ENCODE measurements around the gene ATF5. TPM values are rescaled to one million over a fixed set of nuclear protein-coding genes. Genes with fewer than 3 reads are reported as not detected.

ATF5 gene
- total and polyA plus RNA-seq, 2 of the 13 experiments (the other 11 are each of a cell fraction or from before 2014, with no cell fraction given) = 5.2 to 10.3 TPM

DNA sequence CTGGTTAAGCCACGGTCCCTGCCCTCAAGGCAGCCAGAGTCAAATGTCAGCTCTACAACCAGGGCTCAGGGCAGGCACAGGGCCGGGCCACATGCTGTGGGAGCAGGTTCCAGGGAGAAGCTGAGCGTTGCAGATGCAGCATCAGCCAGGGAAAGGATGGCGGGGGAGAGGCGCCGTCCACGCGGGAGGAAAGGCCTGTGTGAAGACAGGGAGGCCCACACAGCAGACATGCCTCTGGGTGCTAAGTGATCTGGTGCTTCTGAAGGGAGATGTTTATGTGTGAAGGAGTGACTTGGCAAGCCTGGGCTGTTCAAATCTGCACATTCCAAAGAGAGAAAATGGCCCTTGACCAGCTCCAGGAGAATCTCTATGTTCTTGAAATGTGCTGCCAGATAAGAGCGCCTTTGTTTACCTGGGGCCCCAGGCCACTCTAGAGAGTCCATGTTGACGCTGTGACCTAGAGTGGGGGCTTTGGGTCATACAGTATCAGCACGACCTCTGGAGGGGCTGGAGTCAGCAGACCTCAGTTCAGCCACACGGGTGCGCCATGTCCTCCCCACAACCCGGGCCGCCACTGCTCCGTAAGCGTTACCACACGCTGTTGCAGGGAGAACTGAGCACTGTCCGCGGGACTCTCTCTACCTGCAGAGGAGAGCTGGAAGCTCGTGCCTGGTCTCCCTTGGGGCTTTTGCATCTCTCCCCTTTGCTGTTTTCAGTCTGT is 15.9 kb upstream of the ATF5 start (continued):
- TF ChIP-seq TAF15 (IDR thresholded peaks at IDR 0.05; ENCODE audit: low read depth, low read length, poor library complexity, severe bottlenecking) (no peak), AGO2 (optimal IDR thresholded peaks at IDR 0.05; ENCODE audit: low read depth, low read length) (peak; percentile 51), SATB2 (CRISPR knock-in tag; IDR thresholded peaks at IDR 0.05) (no peak), ZFX (CRISPR knock-in tag; IDR thresholded peaks at IDR 0.05; ENCODE audit: low read depth) (0 out of 2 replicates have a peak, but pooled peaks have one; percentile 6), NFKBIZ (CRISPR knock-in tag; IDR thresholded peaks at IDR 0.05) (no peak), ZC3H4 (CRISPR knock-in tag; IDR thresholded peaks at IDR 0.05; ENCODE audit: borderline replicate concordance) (no peak), NFIB (CRISPR knock-in tag; IDR thresholded peaks at IDR 0.05; ENCODE audit: borderline replicate concordance) (no peak), NRL (CRISPR knock-in tag; IDR thresholded peaks at IDR 0.05; ENCODE audit: borderline replicate concordance) (no peak), ZNF382 (CRISPR knock-in tag; IDR thresholded peaks at IDR 0.05; ENCODE audit: borderline replicate concordance) (no peak), FOXP1 (IDR thresholded peaks at IDR 0.05) (no peak), FOXP1 (CRISPR knock-in tag; IDR thresholded peaks at IDR 0.05) (no peak; the same call in 1 of the 2 replicates), STAT5B (CRISPR knock-in tag; IDR thresholded peaks at IDR 0.05) (no peak), RARA (CRISPR knock-in tag; IDR thresholded peaks at IDR 0.05) (no peak), SETDB1 (CRISPR knock-in tag; IDR thresholded peaks at IDR 0.05; ENCODE audit: borderline replicate concordance) (no peak)
- TF ChIP-seq, protein P1, sequence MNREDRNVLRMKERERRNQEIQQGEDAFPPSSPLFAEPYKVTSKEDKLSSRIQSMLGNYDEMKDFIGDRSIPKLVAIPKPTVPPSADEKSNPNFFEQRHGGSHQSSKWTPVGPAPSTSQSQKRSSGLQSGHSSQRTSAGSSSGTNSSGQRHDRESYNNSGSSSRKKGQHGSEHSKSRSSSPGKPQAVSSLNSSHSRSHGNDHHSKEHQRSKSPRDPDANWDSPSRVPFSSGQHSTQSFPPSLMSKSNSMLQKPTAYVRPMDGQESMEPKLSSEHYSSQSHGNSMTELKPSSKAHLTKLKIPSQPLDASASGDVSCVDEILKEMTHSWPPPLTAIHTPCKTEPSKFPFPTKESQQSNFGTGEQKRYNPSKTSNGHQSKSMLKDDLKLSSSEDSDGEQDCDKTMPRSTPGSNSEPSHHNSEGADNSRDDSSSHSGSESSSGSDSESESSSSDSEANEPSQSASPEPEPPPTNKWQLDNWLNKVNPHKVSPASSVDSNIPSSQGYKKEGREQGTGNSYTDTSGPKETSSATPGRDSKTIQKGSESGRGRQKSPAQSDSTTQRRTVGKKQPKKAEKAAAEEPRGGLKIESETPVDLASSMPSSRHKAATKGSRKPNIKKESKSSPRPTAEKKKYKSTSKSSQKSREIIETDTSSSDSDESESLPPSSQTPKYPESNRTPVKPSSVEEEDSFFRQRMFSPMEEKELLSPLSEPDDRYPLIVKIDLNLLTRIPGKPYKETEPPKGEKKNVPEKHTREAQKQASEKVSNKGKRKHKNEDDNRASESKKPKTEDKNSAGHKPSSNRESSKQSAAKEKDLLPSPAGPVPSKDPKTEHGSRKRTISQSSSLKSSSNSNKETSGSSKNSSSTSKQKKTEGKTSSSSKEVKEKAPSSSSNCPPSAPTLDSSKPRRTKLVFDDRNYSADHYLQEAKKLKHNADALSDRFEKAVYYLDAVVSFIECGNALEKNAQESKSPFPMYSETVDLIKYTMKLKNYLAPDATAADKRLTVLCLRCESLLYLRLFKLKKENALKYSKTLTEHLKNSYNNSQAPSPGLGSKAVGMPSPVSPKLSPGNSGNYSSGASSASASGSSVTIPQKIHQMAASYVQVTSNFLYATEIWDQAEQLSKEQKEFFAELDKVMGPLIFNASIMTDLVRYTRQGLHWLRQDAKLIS (CRISPR knock-in tag; IDR thresholded peaks at IDR 0.05) = no peak
- TF ChIP-seq, protein P2, sequence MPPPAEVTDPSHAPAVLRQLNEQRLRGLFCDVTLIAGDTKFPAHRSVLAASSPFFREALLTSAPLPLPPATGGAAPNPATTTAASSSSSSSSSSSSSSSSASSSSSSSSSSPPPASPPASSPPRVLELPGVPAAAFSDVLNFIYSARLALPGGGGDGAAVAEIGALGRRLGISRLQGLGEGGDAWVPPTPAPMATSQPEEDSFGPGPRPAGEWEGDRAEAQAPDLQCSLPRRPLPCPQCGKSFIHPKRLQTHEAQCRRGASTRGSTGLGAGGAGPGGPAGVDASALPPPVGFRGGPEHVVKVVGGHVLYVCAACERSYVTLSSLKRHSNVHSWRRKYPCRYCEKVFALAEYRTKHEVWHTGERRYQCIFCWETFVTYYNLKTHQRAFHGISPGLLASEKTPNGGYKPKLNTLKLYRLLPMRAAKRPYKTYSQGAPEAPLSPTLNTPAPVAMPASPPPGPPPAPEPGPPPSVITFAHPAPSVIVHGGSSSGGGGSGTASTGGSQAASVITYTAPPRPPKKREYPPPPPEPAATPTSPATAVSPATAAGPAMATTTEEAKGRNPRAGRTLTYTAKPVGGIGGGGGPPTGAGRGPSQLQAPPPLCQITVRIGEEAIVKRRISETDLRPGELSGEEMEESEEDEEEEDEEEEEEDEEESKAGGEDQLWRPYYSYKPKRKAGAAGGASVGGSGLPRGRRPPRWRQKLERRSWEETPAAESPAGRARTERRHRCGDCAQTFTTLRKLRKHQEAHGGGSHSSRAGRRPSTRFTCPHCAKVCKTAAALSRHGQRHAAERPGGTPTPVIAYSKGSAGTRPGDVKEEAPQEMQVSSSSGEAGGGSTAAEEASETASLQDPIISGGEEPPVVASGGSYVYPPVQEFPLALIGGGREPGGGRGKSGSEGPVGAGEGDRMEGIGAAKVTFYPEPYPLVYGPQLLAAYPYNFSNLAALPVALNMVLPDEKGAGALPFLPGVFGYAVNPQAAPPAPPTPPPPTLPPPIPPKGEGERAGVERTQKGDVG (CRISPR knock-in tag; IDR thresholded peaks at IDR 0.05; ENCODE audit: borderline replicate concordance) = peak; percentile 97
- TF ChIP-seq, protein P3, sequence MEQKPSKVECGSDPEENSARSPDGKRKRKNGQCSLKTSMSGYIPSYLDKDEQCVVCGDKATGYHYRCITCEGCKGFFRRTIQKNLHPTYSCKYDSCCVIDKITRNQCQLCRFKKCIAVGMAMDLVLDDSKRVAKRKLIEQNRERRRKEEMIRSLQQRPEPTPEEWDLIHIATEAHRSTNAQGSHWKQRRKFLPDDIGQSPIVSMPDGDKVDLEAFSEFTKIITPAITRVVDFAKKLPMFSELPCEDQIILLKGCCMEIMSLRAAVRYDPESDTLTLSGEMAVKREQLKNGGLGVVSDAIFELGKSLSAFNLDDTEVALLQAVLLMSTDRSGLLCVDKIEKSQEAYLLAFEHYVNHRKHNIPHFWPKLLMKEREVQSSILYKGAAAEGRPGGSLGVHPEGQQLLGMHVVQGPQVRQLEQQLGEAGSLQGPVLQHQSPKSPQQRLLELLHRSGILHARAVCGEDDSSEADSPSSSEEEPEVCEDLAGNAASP (CRISPR knock-in tag; IDR thresholded peaks at IDR 0.05; ENCODE audit: borderline replicate concordance) = no peak
- TF ChIP-seq, protein P4, sequence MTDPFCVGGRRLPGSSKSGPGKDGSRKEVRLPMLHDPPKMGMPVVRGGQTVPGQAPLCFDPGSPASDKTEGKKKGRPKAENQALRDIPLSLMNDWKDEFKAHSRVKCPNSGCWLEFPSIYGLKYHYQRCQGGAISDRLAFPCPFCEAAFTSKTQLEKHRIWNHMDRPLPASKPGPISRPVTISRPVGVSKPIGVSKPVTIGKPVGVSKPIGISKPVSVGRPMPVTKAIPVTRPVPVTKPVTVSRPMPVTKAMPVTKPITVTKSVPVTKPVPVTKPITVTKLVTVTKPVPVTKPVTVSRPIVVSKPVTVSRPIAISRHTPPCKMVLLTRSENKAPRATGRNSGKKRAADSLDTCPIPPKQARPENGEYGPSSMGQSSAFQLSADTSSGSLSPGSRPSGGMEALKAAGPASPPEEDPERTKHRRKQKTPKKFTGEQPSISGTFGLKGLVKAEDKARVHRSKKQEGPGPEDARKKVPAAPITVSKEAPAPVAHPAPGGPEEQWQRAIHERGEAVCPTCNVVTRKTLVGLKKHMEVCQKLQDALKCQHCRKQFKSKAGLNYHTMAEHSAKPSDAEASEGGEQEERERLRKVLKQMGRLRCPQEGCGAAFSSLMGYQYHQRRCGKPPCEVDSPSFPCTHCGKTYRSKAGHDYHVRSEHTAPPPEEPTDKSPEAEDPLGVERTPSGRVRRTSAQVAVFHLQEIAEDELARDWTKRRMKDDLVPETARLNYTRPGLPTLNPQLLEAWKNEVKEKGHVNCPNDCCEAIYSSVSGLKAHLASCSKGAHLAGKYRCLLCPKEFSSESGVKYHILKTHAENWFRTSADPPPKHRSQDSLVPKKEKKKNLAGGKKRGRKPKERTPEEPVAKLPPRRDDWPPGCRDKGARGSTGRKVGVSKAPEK (CRISPR knock-in tag; IDR thresholded peaks at IDR 0.05; ENCODE audit: borderline replicate concordance) = no peak
